MM.1S (cell line): ENCODE results near the gene CREB1.

ENCODE experiments used
- DNase-seq: peaks from one replicate; pipeline ENCODE4 v3.0.0-alpha.2; 2015
- H2AFZ ChIP-seq: fragments of 300-600 bp; sonication (generic); 2 replicates; pipeline ENCODE4 v1.6.0; 2016; ENCODE audit warnings: antibody characterized with exemption, low read length
- H3F3A ChIP-seq: fragments of 300-600 bp; sonication (generic); 2 replicates; pipeline ENCODE4 v1.6.1; 2016; ENCODE audit warnings: mild to moderate bottlenecking, antibody characterized with exemption, low read length, moderate library complexity, mixed read lengths; ENCODE audit not compliant: insufficient read depth
- H3K27ac ChIP-seq: fragments of 300-600 bp; sonication (generic); 2 replicates; pipeline ENCODE4 v1.5.1; 2016; ENCODE audit warnings: mild to moderate bottlenecking, low read length
- H3K27me3 ChIP-seq: fragments of 300-600 bp; sonication (generic); replicated peaks from 2 replicates; pipeline ENCODE4 v1.6.0; 2016; ENCODE audit warnings: low read length; ENCODE audit not compliant: insufficient read depth
- H3K36me3 ChIP-seq: fragments of 300-600 bp; sonication (generic); replicated peaks from 2 replicates; pipeline ENCODE4 v1.6.1; 2016; ENCODE audit warnings: mild to moderate bottlenecking, low read length, mixed read lengths; ENCODE audit not compliant: insufficient read depth
- H3K4me1 ChIP-seq: fragments of 300-600 bp; sonication (generic); 2 replicates; pipeline ENCODE4 v1.6.1; 2016; ENCODE audit warnings: low read length, mixed read lengths
- H3K4me2 ChIP-seq: fragments of 300-600 bp; sonication (generic); 2 replicates; pipeline ENCODE4 v1.6.0; 2016; ENCODE audit warnings: low read depth, low read length
- H3K4me3 ChIP-seq: fragments of 300-600 bp; sonication (generic); 2 replicates; pipeline ENCODE4 v1.5.1; 2016; ENCODE audit warnings: low read length, mixed read lengths
- H3K79me2 ChIP-seq: fragments of 300-600 bp; sonication (generic); 2 replicates; pipeline ENCODE4 v1.6.1; 2016; ENCODE audit warnings: mixed run types, low read length, mixed read lengths
- H3K9ac ChIP-seq: fragments of 300-600 bp; sonication (generic); 2 replicates; pipeline ENCODE4 v1.6.1; 2016; ENCODE audit warnings: low read length, mixed read lengths
- H3K9me2 ChIP-seq: fragments of 300-600 bp; sonication (generic); replicated peaks from 2 replicates; pipeline ENCODE4 v1.6.1; 2016; ENCODE audit warnings: mild to moderate bottlenecking, low read length, mixed read lengths; ENCODE audit not compliant: insufficient read depth
- H3K9me3 ChIP-seq: fragments of 300-600 bp; sonication (generic); replicated peaks from 2 replicates; pipeline ENCODE4 v1.6.1; 2016; ENCODE audit warnings: mild to moderate bottlenecking, low read length, mixed read lengths; ENCODE audit not compliant: insufficient read depth
- H4K20me1 ChIP-seq: fragments of 300-600 bp; sonication (generic); 2 replicates; pipeline ENCODE4 v1.6.1; 2016; ENCODE audit warnings: mild to moderate bottlenecking, low read length, moderate library complexity, mixed read lengths; ENCODE audit not compliant: insufficient read depth
- EZH2 ChIP-seq: fragments of 300-600 bp; sonication (generic); optimal IDR thresholded peaks from 2 replicates; pipeline ENCODE3; 2017; ENCODE audit warnings: low read depth, mild to moderate bottlenecking, antibody characterized with exemption, low read length, mixed read lengths
- EZH2phosphoT487 ChIP-seq: fragments of 300-600 bp; sonication (generic); IDR thresholded peaks from 2 replicates; pipeline ENCODE4 v1.6.1; 2018; ENCODE audit warnings: antibody characterized with exemption, low read length
- TF ChIP-seq, protein P1 (sequence below): fragments of 300-600 bp; sonication (generic); IDR thresholded peaks from 2 replicates; pipeline ENCODE4 v1.5.1; 2016; ENCODE audit warnings: antibody characterized with exemption, low read length, mixed read lengths

Gene CREB1

DNA sequence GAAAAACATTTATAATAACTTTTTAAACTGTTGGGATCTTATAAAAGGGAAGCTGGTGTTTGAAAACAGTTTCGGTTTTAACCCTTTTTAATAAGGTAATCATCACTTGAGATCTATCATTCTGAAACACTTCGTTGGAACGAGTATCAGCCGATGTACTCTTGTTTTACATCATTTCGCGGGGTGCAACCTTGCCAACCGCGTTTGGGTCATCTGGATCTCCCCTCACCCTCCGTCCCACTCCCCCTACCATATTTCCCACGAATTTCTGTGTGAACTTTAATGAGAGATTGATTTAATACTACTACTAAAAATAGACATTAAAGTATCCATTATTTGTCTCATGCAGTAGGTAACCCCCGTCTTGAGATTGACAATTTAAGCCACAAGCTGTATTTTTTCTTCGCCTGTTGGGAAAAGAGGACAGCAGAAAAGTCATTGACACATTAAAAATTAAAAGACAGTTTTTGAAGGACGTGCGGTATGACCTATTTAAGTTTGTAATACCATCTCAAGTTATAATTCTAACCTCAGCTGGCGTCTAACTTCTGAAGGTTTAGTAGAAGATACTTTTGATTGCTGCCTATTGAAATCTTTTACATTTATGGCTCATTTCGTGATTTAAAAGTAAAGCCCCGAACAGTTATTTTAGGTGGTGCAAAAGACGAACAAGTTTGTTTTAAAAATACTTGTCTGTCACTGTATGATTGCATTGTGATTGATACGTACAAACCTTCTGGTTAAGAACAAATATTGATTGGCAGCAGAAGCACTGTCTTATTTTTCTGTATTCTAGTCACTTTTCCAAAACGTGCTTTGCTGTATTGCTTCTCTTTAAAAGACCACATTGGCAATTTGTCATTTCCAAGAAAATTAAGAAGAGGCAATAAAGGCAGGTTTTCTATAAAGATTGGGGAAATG is 1.5 kb downstream of the CREB1 start:
- Histone ChIP-seq H3K9me3 (no peaks in the 10 kb centered on the region), H3K27ac (peak overlapping the region; percentile 94), H3K36me3 (no peaks in the 10 kb centered on the region), H3K4me3 (peak overlapping the region; percentile 98), H3K9ac (peak overlapping the region; percentile 93), H2AFZ (0 out of 2 replicates have a peak overlapping the region, but pooled peaks have one; percentile 37), H3K4me1 (0 out of 2 replicates have a peak, but pooled peaks cover 3% of the 10 kb centered on the region), H3K27me3 (no peaks in the 10 kb centered on the region), H3K79me2 (peaks cover 58% of the 10 kb centered on the region), H3F3A (peaks cover 15% of the 10 kb centered on the region), H3K4me2 (peak overlapping the region; percentile 81), H4K20me1 (0 out of 2 replicates have a peak, but pooled peaks cover 3% of the 10 kb centered on the region), H3K9me2 (no peaks in the 10 kb centered on the region)
- DNase-seq: peak; percentile 34
- TF ChIP-seq EZH2 (no peak), EZH2phosphoT487 (no peak)
- TF ChIP-seq, protein P1, sequence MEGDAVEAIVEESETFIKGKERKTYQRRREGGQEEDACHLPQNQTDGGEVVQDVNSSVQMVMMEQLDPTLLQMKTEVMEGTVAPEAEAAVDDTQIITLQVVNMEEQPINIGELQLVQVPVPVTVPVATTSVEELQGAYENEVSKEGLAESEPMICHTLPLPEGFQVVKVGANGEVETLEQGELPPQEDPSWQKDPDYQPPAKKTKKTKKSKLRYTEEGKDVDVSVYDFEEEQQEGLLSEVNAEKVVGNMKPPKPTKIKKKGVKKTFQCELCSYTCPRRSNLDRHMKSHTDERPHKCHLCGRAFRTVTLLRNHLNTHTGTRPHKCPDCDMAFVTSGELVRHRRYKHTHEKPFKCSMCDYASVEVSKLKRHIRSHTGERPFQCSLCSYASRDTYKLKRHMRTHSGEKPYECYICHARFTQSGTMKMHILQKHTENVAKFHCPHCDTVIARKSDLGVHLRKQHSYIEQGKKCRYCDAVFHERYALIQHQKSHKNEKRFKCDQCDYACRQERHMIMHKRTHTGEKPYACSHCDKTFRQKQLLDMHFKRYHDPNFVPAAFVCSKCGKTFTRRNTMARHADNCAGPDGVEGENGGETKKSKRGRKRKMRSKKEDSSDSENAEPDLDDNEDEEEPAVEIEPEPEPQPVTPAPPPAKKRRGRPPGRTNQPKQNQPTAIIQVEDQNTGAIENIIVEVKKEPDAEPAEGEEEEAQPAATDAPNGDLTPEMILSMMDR: no peak

DNA sequence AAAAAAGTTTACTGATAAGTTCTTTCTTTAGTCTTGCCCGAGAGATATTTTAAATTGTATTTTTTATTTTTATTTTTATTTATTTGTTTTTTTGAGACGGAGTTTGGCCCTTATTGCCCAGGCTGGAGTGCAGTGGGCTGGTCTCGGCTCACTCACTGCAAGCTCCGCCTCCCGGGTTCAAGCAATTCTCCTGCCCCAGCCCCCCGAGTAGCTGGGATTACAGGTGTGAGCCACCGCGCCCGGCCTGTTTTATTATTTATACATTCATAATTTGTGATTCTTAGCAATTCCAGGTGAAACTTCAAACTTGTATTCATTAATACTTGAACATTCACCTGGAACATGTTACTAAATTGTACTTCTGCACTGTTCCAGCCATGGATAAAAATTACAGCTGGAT is 2.9 kb downstream of the CREB1 start:
- Histone ChIP-seq H3K27me3 (no peaks in the 10 kb centered on the region), H3K4me1 (0 out of 2 replicates have a peak, but pooled peaks cover 3% of the 10 kb centered on the region), H3K79me2 (peaks cover 72% of the 10 kb centered on the region), H3F3A (peaks cover 15% of the 10 kb centered on the region), H3K9me2 (no peaks in the 10 kb centered on the region), H3K36me3 (no peaks in the 10 kb centered on the region), H3K9ac (no peak overlapping the region), H3K4me2 (no peak overlapping the region), H3K27ac (no peak overlapping the region), H3K4me3 (no peak overlapping the region), H4K20me1 (0 out of 2 replicates have a peak, but pooled peaks cover 3% of the 10 kb centered on the region), H2AFZ (no peak overlapping the region), H3K9me3 (no peaks in the 10 kb centered on the region)
- no peak for TF ChIP-seq EZH2
- TF ChIP-seq, protein P1: no peak
- no peak for TF ChIP-seq EZH2phosphoT487
- DNase-seq: no peak

DNA sequence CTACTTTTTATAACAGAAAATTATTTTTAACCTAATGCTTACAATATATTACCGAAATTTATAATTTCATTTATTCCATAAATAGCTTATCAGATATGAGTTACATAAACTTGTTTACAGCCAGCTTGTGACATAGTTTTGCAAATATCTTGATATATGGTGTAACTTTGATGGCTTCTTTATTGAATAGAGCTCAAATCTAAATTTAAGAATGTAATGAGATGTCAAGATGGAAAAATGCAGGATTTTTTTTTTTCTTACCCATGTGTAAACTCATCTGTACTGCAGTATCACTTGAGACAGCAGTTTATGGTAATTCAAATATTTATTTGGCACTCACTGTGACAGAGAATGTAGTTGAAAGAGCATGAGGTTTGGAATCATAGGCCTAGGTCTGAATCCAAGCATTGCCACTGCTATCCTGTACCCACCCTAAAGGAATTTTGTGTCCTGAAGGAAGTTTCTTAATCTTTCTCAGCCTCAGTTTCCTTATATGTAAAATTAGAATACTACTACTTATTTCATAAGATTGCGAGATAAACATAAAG is 3.8 kb downstream of the CREB1 start:
- no peaks in the 10 kb centered on the region for H3K36me3 ChIP-seq
- H3K79me2 ChIP-seq: peaks cover 81% of the 10 kb centered on the region
- no peaks in the 10 kb centered on the region for H3K9me2 ChIP-seq
- H3K9me3 ChIP-seq: no peaks in the 10 kb centered on the region
- no peak overlapping the region for H3K27ac ChIP-seq
- H3K4me3 ChIP-seq: no peak overlapping the region
- 0 out of 2 replicates have a peak, but pooled peaks cover 3% of the 10 kb centered on the region for H4K20me1 ChIP-seq
- no peak overlapping the region for H3K9ac ChIP-seq
- 0 out of 2 replicates have a peak, but pooled peaks cover 3% of the 10 kb centered on the region for H3K4me1 ChIP-seq
- no peak overlapping the region for H2AFZ ChIP-seq
- H3K27me3 ChIP-seq: no peaks in the 10 kb centered on the region
- DNase-seq: no peak
- H3K4me2 ChIP-seq: no peak overlapping the region
- TF ChIP-seq, protein P1: no peak
- TF ChIP-seq EZH2phosphoT487 (no peak), EZH2 (no peak)
- H3F3A ChIP-seq: peaks cover 12% of the 10 kb centered on the region
